HCT116 (cell line): ENCODE results near the gene ST7. TPM values are rescaled to one million over a fixed set of nuclear protein-coding genes. Genes with fewer than 3 reads are reported as not detected.

Source experiments
- ATAC-seq: fragments of 200-7000 bp; cut with Tn5 transposase; 2 replicates; pipeline ENCODE4 v1.9.1; 2020; ENCODE audit warnings: mild to moderate bottlenecking, moderate library complexity
- BruUV-seq: library from RNA; stranded (reverse); fragments of 400-500 nt; replicated peaks from 2 replicates; lab custom pipeline; 2021; lab: Mats Ljungman, UMichigan
- CTCF ChIA-PET: fragments of 300-600 bp; sonication (Branson Sonifier 250); formaldehyde crosslinking; loops from one replicate; lab custom pipeline; 2021; ENCODE audit warnings: antibody characterized with exemption; lab: Charles Lee
- POLR2A ChIA-PET: fragments of 300-600, 350-600 bp; sonication (Branson Sonifier 250); formaldehyde crosslinking; loops from one replicate; lab custom pipeline; 2021; ENCODE audit warnings: antibody characterized with exemption; lab: Charles Lee
- RAD21 ChIA-PET, 2 experiments: fragments of 300-600 bp; sonication (Branson Sonifier 250); formaldehyde crosslinking; loops; one replicate each; lab custom pipeline; 2023; ENCODE audit warnings: low total read pairs in 2 of 2; ENCODE audit not compliant: uncharacterized antibody in 2 of 2, unreplicated experiment in 2 of 2, low non-redundant PET in 1 of 2; lab: Charles Lee
- DNase-seq: peaks from one replicate; pipeline ENCODE4 v3.0.0-alpha.2; 2010; ENCODE audit warnings: low read depth, low spot score
- H2AFZ ChIP-seq: fragments of 200-600 bp; shearing (Covaris generic), sonication (generic); 2 replicates; pipeline ENCODE4 v1.6.1; 2017; ENCODE audit warnings: low read depth, mixed run types, mixed read lengths, antibody characterized with exemption, low read length; ENCODE audit not compliant: poor library complexity, severe bottlenecking
- H3K27ac ChIP-seq: 2 replicates; pipeline ENCODE4 v1.5.1; 2012; ENCODE audit warnings: low read depth, low read length
- H3K27me3 ChIP-seq: fragments of 200-600 bp; sonication (generic); 2 replicates; pipeline ENCODE4 v1.6.1; 2016; ENCODE audit warnings: mixed run types, low read length, mixed read lengths; ENCODE audit not compliant: insufficient read depth
- H3K36me3 ChIP-seq, 2 experiments: fragments of 200-500 bp in 1 of 2; fragments of 200-600 bp in 1 of 2; sonication (Bioruptor generic) in 1 of 2; sonication (generic) in 1 of 2; 2 replicates each; pipeline versions ENCODE4 v1.5.1 to v1.6.1; 2014 to 2016; ENCODE audit warnings: low read length in 2 of 2, inconsistent platforms in 1 of 2, mixed read lengths in 1 of 2, mixed run types in 1 of 2; ENCODE audit not compliant: insufficient read depth in 2 of 2, control insufficient read depth in 1 of 2
- H3K4me1 ChIP-seq, 2 experiments: fragments of 200-600 bp in 1 of 2; sonication (generic) in 1 of 2; 2 replicates each; pipeline versions ENCODE4 v1.5.1 to v1.6.1; 2012 to 2017; ENCODE audit warnings: low read length in 2 of 2, inconsistent platforms in 1 of 2, mild to moderate bottlenecking in 1 of 2, mixed read lengths in 1 of 2, mixed run types in 1 of 2, moderate library complexity in 1 of 2; ENCODE audit not compliant: insufficient read depth in 2 of 2, control insufficient read depth in 1 of 2
- H3K4me2 ChIP-seq: fragments of 200-600 bp; sonication (generic); 2 replicates; pipeline ENCODE4 v1.6.1; 2017; ENCODE audit warnings: mixed run types, low read length, mixed read lengths
- H3K4me3 ChIP-seq, 2 experiments: fragments of 200-600 bp in 1 of 2; sonication (generic) in 1 of 2; replicated peaks in 1 of 2; 2 replicates each; pipeline ENCODE4 v1.5.1; 2011 to 2016; ENCODE audit warnings: low read length in 2 of 2, control low read depth in 1 of 2, low read depth in 1 of 2, mild to moderate bottlenecking in 1 of 2, mixed read lengths in 1 of 2, mixed run types in 1 of 2
- H3K79me2 ChIP-seq: fragments of 200-600 bp; sonication (generic); 2 replicates; pipeline ENCODE4 v1.6.1; 2017; ENCODE audit warnings: mild to moderate bottlenecking, mixed run types, low read length, moderate library complexity, mixed read lengths; ENCODE audit not compliant: insufficient read depth
- H3K9ac ChIP-seq: fragments of 200-600 bp; sonication (generic); 2 replicates; pipeline ENCODE4 v1.6.1; 2016; ENCODE audit warnings: low read length, mixed read lengths
- H3K9me2 ChIP-seq: fragments of 200-600 bp; sonication (generic), shearing (Covaris generic); 2 replicates; pipeline ENCODE4 v1.6.1; 2017; ENCODE audit warnings: mixed run types, mild to moderate bottlenecking, moderate library complexity; ENCODE audit not compliant: insufficient read depth
- H3K9me3 ChIP-seq, 2 experiments: fragments of 200-500 bp in 1 of 2; fragments of 200-600 bp in 1 of 2; sonication (Bioruptor generic) in 1 of 2; sonication (generic) in 1 of 2; 2 replicates each; pipeline ENCODE4 v1.6.1; 2014 to 2017; ENCODE audit warnings: low read length in 2 of 2, mixed read lengths in 2 of 2, inconsistent platforms in 1 of 2, low read depth in 1 of 2, mild to moderate bottlenecking in 1 of 2, mixed run types in 1 of 2, moderate library complexity in 1 of 2; ENCODE audit not compliant: control insufficient read depth in 1 of 2, insufficient read depth in 1 of 2
- H4K20me1 ChIP-seq: fragments of 200-600 bp; sonication (generic), shearing (Covaris generic); 2 replicates; pipeline ENCODE4 v1.6.1; 2017; ENCODE audit warnings: mixed run types, mild to moderate bottlenecking, moderate library complexity; ENCODE audit not compliant: insufficient read depth
- CBX3 ChIP-seq: IDR thresholded peaks from 2 replicates; pipeline ENCODE4 v1.6.1; 2012; ENCODE audit warnings: low read depth
- EGR1 ChIP-seq: IDR thresholded peaks from 2 replicates; pipeline ENCODE4 v1.6.1; 2012; ENCODE audit warnings: low read depth
- ELF1 ChIP-seq: IDR thresholded peaks from 2 replicates; pipeline ENCODE4 v1.6.1; 2012; ENCODE audit warnings: low read depth, borderline replicate concordance
- FOSL1 ChIP-seq: IDR thresholded peaks from 2 replicates; pipeline ENCODE4 v1.6.1; 2012; ENCODE audit warnings: low read depth
- JUND ChIP-seq: IDR thresholded peaks from 2 replicates; pipeline ENCODE4 v1.6.1; 2012
- POLR2A ChIP-seq: IDR thresholded peaks from 2 replicates; pipeline ENCODE4 v1.7.0; 2011; ENCODE audit warnings: borderline replicate concordance; ENCODE audit not compliant: insufficient read depth, insufficient read length; ENCODE audit errors: extremely low read depth
- POLR2AphosphoS5 ChIP-seq: IDR thresholded peaks from 2 replicates; pipeline ENCODE4 v1.6.1; 2011; ENCODE audit warnings: mild to moderate bottlenecking, low read depth, low read length, moderate library complexity
- RAD21 ChIP-seq: IDR thresholded peaks from 2 replicates; pipeline ENCODE4 v1.6.1; 2012; ENCODE audit warnings: low read depth, mild to moderate bottlenecking
- SIN3A ChIP-seq: IDR thresholded peaks from 2 replicates; pipeline ENCODE4 v1.6.1; 2012; ENCODE audit warnings: low read depth
- SP1 ChIP-seq: IDR thresholded peaks from 2 replicates; pipeline ENCODE4 v1.6.1; 2012; ENCODE audit warnings: low read depth
- SRF ChIP-seq: IDR thresholded peaks from 2 replicates; pipeline ENCODE4 v1.6.1; 2012; ENCODE audit warnings: low read depth
- TCF7L2 ChIP-seq: IDR thresholded peaks from 2 replicates; pipeline ENCODE4 v1.7.0; 2011; ENCODE audit warnings: borderline replicate concordance, inconsistent platforms; ENCODE audit not compliant: insufficient read depth, insufficient read length; ENCODE audit errors: extremely low read depth
- YY1 ChIP-seq: IDR thresholded peaks from 2 replicates; pipeline ENCODE4 v1.6.1; 2011; ENCODE audit warnings: low read length, low read depth, moderate library complexity, mild to moderate bottlenecking; ENCODE audit not compliant: insufficient replicate concordance; ENCODE audit errors: extremely low read depth
- ZFX ChIP-seq: fragments of 450-650 bp; IDR thresholded peaks from 2 replicates; pipeline ENCODE4 v1.6.1; 2017
- ZNF274 ChIP-seq: fragments of 200-500 bp; sonication (Bioruptor generic); IDR thresholded peaks from 2 replicates; pipeline ENCODE4 v1.6.1; 2014; ENCODE audit warnings: mild to moderate bottlenecking, low read depth, low read length, inconsistent platforms
- intact Hi-C: fragments of 100-400 bp; cut with micrococcal nuclease; formaldehyde crosslinking; loops from 2 replicates; pipeline ENCODE4 v1.10.0; 2022
- total RNA-seq: library from RNA; stranded (reverse); gene quantifications from one replicate; pipeline ENCODE4 v1.2.1, GENCODE V29; 2021; ENCODE audit not compliant: unreplicated experiment
- TF ChIP-seq, protein P1 (sequence below): IDR thresholded peaks from 2 replicates; pipeline ENCODE4 v1.6.1; 2012
- TF ChIP-seq, protein P2 (sequence below): IDR thresholded peaks from 2 replicates; pipeline ENCODE4 v1.6.1; 2012
- TF ChIP-seq, protein P3 (sequence below): IDR thresholded peaks from 2 replicates; pipeline ENCODE4 v1.6.1; 2012; ENCODE audit warnings: low read depth
- TF ChIP-seq, protein P4 (sequence below), 3 experiments: fragments of 200-600 bp in 1 of 3; sonication (generic) in 1 of 3; IDR thresholded peaks in 2 of 3; conservative IDR thresholded peaks in 1 of 3; 2 replicates each; pipeline ENCODE4 v1.5.1; 2012 to 2017; ENCODE audit warnings: low read depth in 2 of 3, low read length in 2 of 3, antibody characterized with exemption in 1 of 3, borderline replicate concordance in 1 of 3, control low read depth in 1 of 3, mild to moderate bottlenecking in 1 of 3, mixed read lengths in 1 of 3, mixed run types in 1 of 3, moderate library complexity in 1 of 3; ENCODE audit not compliant: insufficient read depth in 1 of 3

ST7 gene
- total RNA-seq, 1 experiment from 2014 or later, result 12.6 TPM

DNA sequence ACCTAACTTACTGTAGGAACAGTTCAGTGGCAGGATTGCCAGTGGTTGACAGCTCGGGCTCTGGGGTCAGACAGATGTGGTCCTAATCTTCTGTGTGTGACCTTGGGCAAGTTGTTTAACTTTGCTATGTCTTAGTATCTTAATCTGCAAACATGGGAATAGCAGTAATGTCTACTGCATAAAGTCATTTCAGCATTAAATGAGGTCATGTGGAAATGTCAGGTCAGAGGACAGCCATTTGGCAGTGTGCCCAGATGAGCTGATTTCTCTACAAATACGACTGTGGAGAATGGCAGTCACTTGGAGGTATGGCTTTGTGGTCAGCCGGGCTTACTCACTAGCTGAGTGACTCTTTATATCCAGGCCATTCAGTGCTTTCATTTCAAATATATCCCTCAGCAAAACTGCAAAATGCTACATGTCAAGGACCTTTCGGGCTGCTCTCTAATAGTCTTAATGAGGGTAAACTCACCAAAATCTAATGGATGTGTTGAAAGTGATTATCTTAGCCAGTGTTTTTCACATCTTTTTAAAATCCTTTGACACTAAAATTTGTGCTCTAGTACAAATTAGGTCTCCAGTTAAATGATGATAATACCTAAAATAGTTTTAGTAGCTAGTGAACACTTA lies 171.4 kb downstream of the ST7 start (continued):
- no peak for TF ChIP-seq ELF1
- no peak for TF ChIP-seq YY1
- TF ChIP-seq SRF, result 0 out of 2 replicates have a peak, but pooled peaks have one; percentile 37
- TF ChIP-seq POLR2A, result no peak

DNA sequence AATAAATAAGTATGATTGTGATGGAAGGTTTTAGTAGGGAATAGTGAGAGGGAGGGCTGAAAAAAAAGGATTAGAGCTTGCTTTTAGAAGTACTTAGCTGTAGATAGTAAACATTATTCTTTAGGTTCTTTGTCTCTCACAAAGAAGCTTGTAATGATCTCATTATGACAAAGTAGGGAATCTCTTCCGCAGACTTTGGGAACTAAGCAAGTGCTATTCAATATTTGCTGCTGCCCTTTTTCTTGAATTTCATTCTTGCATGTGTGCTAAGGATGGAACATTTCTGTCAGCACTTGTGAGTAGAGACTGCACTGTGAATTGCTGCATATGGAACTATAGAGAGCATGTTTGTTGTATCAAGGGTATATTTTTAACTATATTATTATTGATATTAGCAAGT lies 173.4 kb downstream of the ST7 start:
- Histone ChIP-seq H3K36me3 (no peaks in the 10 kb centered on the region), H4K20me1 (no peaks in the 10 kb centered on the region), H3K4me2 (no peak overlapping the region), H3K9me3 (no peaks in the 10 kb centered on the region), H3K9me2 (no peaks in the 10 kb centered on the region), H3K9ac (no peak overlapping the region), H2AFZ (no peak overlapping the region), H3K4me3 (no peak overlapping the region), H3K27ac (no peak overlapping the region), H3K4me1 (peaks cover 13 to 23% of the 10 kb centered on the region in 2 experiments), H3K79me2 (no peaks in the 10 kb centered on the region), H3K27me3 (no peaks in the 10 kb centered on the region)
- intact Hi-C loops, result loop anchor here (5.0 kb wide), 1 partner anchor 954 kb away; no protein-coding TSS in a partner anchor
- POLR2A ChIA-PET, result no interaction called here
- RAD21 ChIA-PET, result no interaction called here
- no peak for ATAC-seq
- no TSS peak for BruUV-seq
- no peak for DNase-seq
- CTCF ChIA-PET, result interaction anchor here (1.2 to 3.2 kb wide), 6 partner anchors 11 to 224 kb away, joined by 3 to 18 read pairs (median 12); no protein-coding TSS in a partner anchor
- TF ChIP-seq SIN3A, result no peak
- TF ChIP-seq, protein P1, sequence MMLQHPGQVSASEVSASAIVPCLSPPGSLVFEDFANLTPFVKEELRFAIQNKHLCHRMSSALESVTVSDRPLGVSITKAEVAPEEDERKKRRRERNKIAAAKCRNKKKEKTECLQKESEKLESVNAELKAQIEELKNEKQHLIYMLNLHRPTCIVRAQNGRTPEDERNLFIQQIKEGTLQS, result no peak
- no peak for TF ChIP-seq ZNF274
- no peak for TF ChIP-seq FOSL1
- TF ChIP-seq, protein P2, sequence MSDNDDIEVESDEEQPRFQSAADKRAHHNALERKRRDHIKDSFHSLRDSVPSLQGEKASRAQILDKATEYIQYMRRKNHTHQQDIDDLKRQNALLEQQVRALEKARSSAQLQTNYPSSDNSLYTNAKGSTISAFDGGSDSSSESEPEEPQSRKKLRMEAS, result no peak
- TF ChIP-seq POLR2A, result no peak
- TF ChIP-seq JUND, result no peak
- TF ChIP-seq CBX3, result no peak
- no peak for TF ChIP-seq ZFX
- TF ChIP-seq YY1, result no peak
- TF ChIP-seq, protein P3, sequence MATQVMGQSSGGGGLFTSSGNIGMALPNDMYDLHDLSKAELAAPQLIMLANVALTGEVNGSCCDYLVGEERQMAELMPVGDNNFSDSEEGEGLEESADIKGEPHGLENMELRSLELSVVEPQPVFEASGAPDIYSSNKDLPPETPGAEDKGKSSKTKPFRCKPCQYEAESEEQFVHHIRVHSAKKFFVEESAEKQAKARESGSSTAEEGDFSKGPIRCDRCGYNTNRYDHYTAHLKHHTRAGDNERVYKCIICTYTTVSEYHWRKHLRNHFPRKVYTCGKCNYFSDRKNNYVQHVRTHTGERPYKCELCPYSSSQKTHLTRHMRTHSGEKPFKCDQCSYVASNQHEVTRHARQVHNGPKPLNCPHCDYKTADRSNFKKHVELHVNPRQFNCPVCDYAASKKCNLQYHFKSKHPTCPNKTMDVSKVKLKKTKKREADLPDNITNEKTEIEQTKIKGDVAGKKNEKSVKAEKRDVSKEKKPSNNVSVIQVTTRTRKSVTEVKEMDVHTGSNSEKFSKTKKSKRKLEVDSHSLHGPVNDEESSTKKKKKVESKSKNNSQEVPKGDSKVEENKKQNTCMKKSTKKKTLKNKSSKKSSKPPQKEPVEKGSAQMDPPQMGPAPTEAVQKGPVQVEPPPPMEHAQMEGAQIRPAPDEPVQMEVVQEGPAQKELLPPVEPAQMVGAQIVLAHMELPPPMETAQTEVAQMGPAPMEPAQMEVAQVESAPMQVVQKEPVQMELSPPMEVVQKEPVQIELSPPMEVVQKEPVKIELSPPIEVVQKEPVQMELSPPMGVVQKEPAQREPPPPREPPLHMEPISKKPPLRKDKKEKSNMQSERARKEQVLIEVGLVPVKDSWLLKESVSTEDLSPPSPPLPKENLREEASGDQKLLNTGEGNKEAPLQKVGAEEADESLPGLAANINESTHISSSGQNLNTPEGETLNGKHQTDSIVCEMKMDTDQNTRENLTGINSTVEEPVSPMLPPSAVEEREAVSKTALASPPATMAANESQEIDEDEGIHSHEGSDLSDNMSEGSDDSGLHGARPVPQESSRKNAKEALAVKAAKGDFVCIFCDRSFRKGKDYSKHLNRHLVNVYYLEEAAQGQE, result no peak
- TF ChIP-seq, protein P4, sequence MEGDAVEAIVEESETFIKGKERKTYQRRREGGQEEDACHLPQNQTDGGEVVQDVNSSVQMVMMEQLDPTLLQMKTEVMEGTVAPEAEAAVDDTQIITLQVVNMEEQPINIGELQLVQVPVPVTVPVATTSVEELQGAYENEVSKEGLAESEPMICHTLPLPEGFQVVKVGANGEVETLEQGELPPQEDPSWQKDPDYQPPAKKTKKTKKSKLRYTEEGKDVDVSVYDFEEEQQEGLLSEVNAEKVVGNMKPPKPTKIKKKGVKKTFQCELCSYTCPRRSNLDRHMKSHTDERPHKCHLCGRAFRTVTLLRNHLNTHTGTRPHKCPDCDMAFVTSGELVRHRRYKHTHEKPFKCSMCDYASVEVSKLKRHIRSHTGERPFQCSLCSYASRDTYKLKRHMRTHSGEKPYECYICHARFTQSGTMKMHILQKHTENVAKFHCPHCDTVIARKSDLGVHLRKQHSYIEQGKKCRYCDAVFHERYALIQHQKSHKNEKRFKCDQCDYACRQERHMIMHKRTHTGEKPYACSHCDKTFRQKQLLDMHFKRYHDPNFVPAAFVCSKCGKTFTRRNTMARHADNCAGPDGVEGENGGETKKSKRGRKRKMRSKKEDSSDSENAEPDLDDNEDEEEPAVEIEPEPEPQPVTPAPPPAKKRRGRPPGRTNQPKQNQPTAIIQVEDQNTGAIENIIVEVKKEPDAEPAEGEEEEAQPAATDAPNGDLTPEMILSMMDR (IDR thresholded peaks at IDR 0.05 in 2 of 3, conservative IDR thresholded peaks at IDR 0.05 in 1 of 3; ENCODE audit: borderline replicate concordance in 1 of 3, insufficient read depth in 1 of 3, low read depth in 2 of 3, low read length in 2 of 3), result no peak
- TF ChIP-seq TCF7L2, result no peak
- TF ChIP-seq POLR2AphosphoS5, result no peak
- TF ChIP-seq SP1, result no peak
- no peak for TF ChIP-seq SRF
- no peak for TF ChIP-seq RAD21
- no peak for TF ChIP-seq EGR1
